SKM-1 treated with dmso at 0.1 percent for 144 hours (cell line): ENCODE results near the gene ASCC3.
"Not testable (repeated sequence)": the region's sequence is repeated elsewhere in the genome, so short reads cannot be mapped to it uniquely, and the experiment has no call there.

Experiments used
- DNase-seq: peaks from one replicate; lab custom pipeline; 2025; ENCODE audit not compliant: unreplicated experiment; lab: John Stamatoyannopoulos, UW

Gene ASCC3

GRCh38 chr6:100890646-100891045 lies 9.5 kb upstream of the ASCC3 start:
- DNase-seq: not testable (repeated sequence)

GRCh38 chr6:100889351-100889750 lies 8.2 kb upstream of the ASCC3 start:
- DNase-seq: no peak

- DNase-seq: no peak
These were observed 4.9 kb upstream of the ASCC3 start for GRCh38 chr6:100886076-100886475.

GRCh38 chr6:100883347-100883746 lies 2.2 kb upstream of the ASCC3 start:
- no peak for DNase-seq

- DNase-seq: no peak
These were observed 545 bp upstream of the ASCC3 start for GRCh38 chr6:100881707-100882040.

GRCh38 chr6:100880149-100880852 lies 828 bp downstream of the ASCC3 start:
- no peak for DNase-seq

- DNase-seq: no peak
These were observed 1.8 kb downstream of the ASCC3 start for GRCh38 chr6:100879317-100879716.

GRCh38 chr6:100877851-100878250 lies 3.3 kb downstream of the ASCC3 start:
- no peak for DNase-seq

GRCh38 chr6:100876251-100876650 lies 4.9 kb downstream of the ASCC3 start:
- no peak for DNase-seq

- DNase-seq: no peak
These were observed 15.6 kb downstream of the ASCC3 start for GRCh38 chr6:100865525-100865924.

- DNase-seq: no peak
These were observed 19.1 kb downstream of the ASCC3 start for GRCh38 chr6:100862063-100862462.

- DNase-seq: no peak
These were observed 25.0 kb downstream of the ASCC3 start for GRCh38 chr6:100856146-100856545.

- DNase-seq: no peak
These were observed 29.3 kb downstream of the ASCC3 start for GRCh38 chr6:100851819-100852218.

- DNase-seq: no peak
These were observed 31.0 kb downstream of the ASCC3 start for GRCh38 chr6:100850174-100850573.

- DNase-seq: no peak
These were observed 34.9 kb downstream of the ASCC3 start for GRCh38 chr6:100846276-100846675.

- DNase-seq: no peak
These were observed 35.5 kb downstream of the ASCC3 start for GRCh38 chr6:100845676-100846075.

- no peak for DNase-seq
These were observed 41.7 kb downstream of the ASCC3 start for GRCh38 chr6:100839419-100839818.

GRCh38 chr6:100838011-100838410 lies 43.1 kb downstream of the ASCC3 start:
- DNase-seq: no peak

GRCh38 chr6:100833972-100834574 lies 47.1 kb downstream of the ASCC3 start:
- DNase-seq: no peak

- not testable (repeated sequence) for DNase-seq
These were observed 52.0 kb downstream of the ASCC3 start for GRCh38 chr6:100829077-100829595.

- no peak for DNase-seq
These were observed 58.1 kb downstream of the ASCC3 start for GRCh38 chr6:100823041-100823440.

- DNase-seq: no peak
These were observed 63.1 kb downstream of the ASCC3 start for GRCh38 chr6:100818066-100818465.

GRCh38 chr6:100810015-100810414 lies 71.1 kb downstream of the ASCC3 start:
- no peak for DNase-seq
